KMS-11 (cell line): ENCODE data around the gene SLC7A10.
"Not testable (repeated sequence)": the region's sequence is repeated elsewhere in the genome, so short reads cannot be mapped to it uniquely, and the experiment has no call there.

Source experiments
- H2AFZ ChIP-seq: fragments of 200-600 bp; sonication (generic); 2 replicates; pipeline ENCODE4 v1.6.1; 2016; ENCODE audit warnings: antibody characterized with exemption, mixed run types, low read depth
- H3K27ac ChIP-seq: fragments of 200-600 bp; sonication (generic); 2 replicates; pipeline ENCODE4 v1.6.1; 2016; ENCODE audit warnings: mild to moderate bottlenecking, mixed run types
- H3K27me3 ChIP-seq: fragments of 200-600 bp; sonication (generic); 2 replicates; pipeline ENCODE4 v1.6.1; 2017; ENCODE audit warnings: mild to moderate bottlenecking, low read depth, mixed run types, moderate library complexity; ENCODE audit not compliant: insufficient read depth
- H3K36me3 ChIP-seq: fragments of 200-600 bp; sonication (generic); 2 replicates; pipeline ENCODE4 v1.6.1; 2017; ENCODE audit warnings: mild to moderate bottlenecking, mixed run types; ENCODE audit not compliant: insufficient read depth
- H3K4me1 ChIP-seq: fragments of 200-600 bp; sonication (generic); 2 replicates; pipeline ENCODE4 v1.6.1; 2016; ENCODE audit warnings: mild to moderate bottlenecking, low read depth, mixed run types; ENCODE audit not compliant: poor library complexity, severe bottlenecking
- H3K4me2 ChIP-seq: fragments of 200-600 bp; sonication (generic); 2 replicates; pipeline ENCODE4 v1.7.0; 2016; ENCODE audit warnings: mild to moderate bottlenecking, mixed run types
- H3K4me3 ChIP-seq: fragments of 200-600 bp; sonication (generic); IDR thresholded peaks from 2 replicates; pipeline ENCODE4 v1.6.1; 2017; ENCODE audit warnings: low read depth, low read length, mixed read lengths; ENCODE audit not compliant: insufficient read depth
- H3K79me2 ChIP-seq: fragments of 200-600 bp; sonication (generic); 2 replicates; pipeline ENCODE4 v1.6.1; 2016; ENCODE audit warnings: low read depth, mixed run types; ENCODE audit not compliant: insufficient read depth
- H3K9ac ChIP-seq: fragments of 200-600 bp; sonication (generic); 2 replicates; pipeline ENCODE4 v1.6.1; 2016; ENCODE audit warnings: mild to moderate bottlenecking, mixed run types
- H4K20me1 ChIP-seq: fragments of 200-600 bp; sonication (generic); 2 replicates; pipeline ENCODE4 v1.6.1; 2016; ENCODE audit warnings: mild to moderate bottlenecking, mixed run types; ENCODE audit not compliant: insufficient read depth
- TF ChIP-seq, protein P1 (sequence below): fragments of 200-600 bp; sonication (generic); conservative IDR thresholded peaks from 2 replicates; pipeline ENCODE4 v1.6.1; 2017; ENCODE audit warnings: low read depth, mild to moderate bottlenecking, antibody characterized with exemption, low read length, moderate library complexity, mixed read lengths

The SLC7A10 gene

DNA sequence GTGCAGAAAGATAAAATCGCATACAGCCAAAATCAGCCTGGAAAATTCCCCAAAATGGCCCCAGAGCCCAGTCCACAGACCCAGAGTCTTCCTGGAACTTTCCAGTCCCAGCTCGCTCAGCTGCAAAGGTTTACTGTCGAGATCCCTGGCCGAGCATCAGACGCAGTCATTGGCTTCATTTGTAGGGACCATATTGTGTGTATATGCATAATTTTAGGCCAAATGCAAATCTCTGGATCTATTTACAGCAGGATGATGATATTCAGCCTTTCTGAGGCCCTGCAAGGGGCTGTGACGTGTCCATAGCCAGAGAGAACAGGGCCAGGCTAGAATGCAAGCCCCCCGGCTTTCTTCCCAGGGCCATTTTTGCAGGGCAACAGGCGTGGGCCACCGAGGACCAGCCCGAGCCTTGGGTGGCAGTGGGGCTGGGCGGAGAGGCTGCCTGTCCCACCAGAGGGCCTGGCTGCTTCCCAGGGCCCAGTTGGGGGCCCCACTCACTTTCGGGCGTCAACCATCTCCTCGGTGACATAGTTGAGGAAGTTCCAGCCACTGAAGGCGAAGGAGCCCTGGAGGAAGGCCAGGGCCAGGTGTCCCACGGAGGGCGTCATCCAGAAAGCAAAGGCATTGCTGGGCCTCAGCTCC lies 13.7 kb downstream of the SLC7A10 start:
- TF ChIP-seq, protein P1, sequence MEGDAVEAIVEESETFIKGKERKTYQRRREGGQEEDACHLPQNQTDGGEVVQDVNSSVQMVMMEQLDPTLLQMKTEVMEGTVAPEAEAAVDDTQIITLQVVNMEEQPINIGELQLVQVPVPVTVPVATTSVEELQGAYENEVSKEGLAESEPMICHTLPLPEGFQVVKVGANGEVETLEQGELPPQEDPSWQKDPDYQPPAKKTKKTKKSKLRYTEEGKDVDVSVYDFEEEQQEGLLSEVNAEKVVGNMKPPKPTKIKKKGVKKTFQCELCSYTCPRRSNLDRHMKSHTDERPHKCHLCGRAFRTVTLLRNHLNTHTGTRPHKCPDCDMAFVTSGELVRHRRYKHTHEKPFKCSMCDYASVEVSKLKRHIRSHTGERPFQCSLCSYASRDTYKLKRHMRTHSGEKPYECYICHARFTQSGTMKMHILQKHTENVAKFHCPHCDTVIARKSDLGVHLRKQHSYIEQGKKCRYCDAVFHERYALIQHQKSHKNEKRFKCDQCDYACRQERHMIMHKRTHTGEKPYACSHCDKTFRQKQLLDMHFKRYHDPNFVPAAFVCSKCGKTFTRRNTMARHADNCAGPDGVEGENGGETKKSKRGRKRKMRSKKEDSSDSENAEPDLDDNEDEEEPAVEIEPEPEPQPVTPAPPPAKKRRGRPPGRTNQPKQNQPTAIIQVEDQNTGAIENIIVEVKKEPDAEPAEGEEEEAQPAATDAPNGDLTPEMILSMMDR: no peak
- Histone ChIP-seq H3K36me3 (no peaks in the 10 kb centered on the region), H3K4me1 (no peaks in the 10 kb centered on the region), H3K4me3 (no peak overlapping the region), H3K9ac (no peak overlapping the region), H3K4me2 (no peak overlapping the region), H3K27me3 (peaks cover 28% of the 10 kb centered on the region; the same call in 1 of the 2 replicates), H3K79me2 (no peaks in the 10 kb centered on the region), H2AFZ (no peak overlapping the region), H4K20me1 (no peaks in the 10 kb centered on the region), H3K27ac (no peak overlapping the region)

DNA sequence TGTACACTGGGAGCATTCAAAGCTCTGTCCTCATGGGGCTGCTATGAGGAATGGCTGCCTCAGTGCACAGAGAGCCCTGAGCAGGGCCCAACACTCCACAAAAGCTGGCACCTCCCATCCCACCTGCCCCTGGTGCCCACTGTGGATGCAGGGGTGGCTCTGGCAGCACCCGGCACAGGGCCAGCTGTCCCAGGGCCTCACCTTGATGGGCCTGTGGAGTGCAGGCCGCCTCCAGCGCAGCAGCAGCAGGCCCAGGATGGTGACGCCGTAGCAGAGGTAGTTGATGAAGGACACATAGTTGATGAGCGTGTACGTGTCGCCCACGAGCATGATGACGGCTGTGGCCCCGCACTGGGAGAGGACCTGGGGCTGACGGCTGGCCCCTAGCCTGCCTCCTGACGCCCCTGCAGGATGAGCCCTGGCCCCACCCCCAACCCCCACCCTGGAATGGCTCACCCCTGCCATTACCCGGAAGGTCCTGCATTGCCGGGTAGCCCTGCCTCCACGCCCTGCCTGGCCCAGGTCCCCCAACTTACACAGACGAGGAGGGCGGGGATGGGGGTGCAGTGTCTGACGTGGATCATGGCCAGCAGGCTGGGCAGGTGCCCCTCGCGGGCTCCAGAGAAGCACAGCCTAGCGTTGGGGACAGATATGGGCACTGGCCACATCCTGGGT lies 15.2 kb downstream of the SLC7A10 start:
- Histone ChIP-seq H3K27me3 (peaks cover 25% of the 10 kb centered on the region; the same call in 1 of the 2 replicates), H3K4me2 (no peak overlapping the region), H3K4me1 (no peaks in the 10 kb centered on the region), H4K20me1 (no peaks in the 10 kb centered on the region), H2AFZ (no peak overlapping the region), H3K36me3 (no peaks in the 10 kb centered on the region), H3K4me3 (no peak overlapping the region), H3K27ac (no peak overlapping the region), H3K9ac (no peak overlapping the region), H3K79me2 (no peaks in the 10 kb centered on the region)
- TF ChIP-seq, protein P1: no peak

DNA sequence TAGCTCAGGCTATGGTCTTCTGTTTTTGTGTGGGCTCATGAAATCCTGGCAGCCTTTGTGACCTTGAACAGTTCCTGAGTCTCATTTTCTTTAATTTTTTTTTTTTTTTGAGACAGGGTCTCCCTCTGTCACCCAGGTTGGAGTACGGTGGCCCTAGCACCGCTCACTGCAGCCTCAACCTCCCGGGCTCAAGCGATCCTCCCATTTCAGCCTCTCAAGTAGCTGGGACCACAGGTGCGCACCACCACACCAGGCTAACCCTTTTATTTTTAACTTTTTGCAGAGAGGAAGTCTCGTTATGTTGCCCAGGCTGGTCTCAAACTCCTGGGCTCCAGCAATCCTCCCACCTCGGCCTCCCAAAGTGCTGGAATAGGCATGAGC lies 15.8 kb downstream of the SLC7A10 start:
- H3K36me3 ChIP-seq, H3K4me2 ChIP-seq, H3K4me3 ChIP-seq, H3K9ac ChIP-seq, H3K27ac ChIP-seq, H2AFZ ChIP-seq, H3K4me1 ChIP-seq, H4K20me1 ChIP-seq, H3K79me2 ChIP-seq: not testable (repeated sequence)
- H3K27me3 ChIP-seq: peaks cover 25% of the 10 kb centered on the region; the same call in 1 of the 2 replicates

DNA sequence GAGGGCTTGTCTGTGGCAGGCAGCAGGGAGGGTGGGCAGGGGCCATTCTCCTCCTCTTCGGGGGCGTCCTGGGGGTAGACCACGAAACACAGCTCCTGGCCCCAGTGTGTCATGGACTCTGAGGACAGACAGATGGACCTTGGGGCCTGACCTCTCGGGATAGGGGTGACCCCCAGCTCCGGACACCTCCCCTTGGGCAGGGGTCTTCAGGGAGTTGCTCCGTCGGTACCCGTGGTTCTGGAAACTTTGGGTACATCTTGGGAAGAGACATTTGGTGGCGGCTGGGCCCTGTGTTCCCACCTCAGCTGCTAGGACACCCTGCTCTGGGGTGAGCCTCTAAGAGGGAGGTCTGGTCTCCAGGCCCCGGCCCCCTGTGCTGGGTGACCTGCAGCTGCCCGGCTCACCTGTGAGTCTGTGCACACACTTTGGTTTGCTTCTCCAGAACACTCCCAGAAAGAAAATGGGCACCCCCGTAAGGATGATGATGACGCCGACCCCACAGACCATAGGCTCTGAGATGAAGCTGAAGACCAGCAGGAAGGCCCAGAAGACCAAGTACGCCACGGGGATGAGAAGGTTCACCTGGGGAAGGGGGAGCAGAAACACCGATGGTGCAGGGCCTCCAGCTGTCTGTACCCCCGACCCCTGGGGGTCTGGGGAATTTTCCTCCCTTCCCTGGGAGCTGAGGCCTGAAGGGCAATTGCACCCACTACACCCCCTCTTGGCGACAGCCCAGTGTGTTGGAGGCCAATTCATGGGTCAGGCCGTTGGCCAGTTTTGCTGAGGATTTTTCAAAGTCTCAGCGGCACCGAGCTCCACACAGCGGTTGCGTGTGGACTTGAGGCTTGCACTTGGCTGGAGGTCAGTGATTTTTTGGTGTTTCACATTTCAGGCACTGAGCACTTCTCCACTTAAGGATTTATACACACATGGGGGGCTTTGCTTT lies 16.5 kb downstream of the SLC7A10 start:
- Histone ChIP-seq H3K36me3 (no peaks in the 10 kb centered on the region), H3K4me3 (no peak overlapping the region), H3K4me1 (no peaks in the 10 kb centered on the region), H3K79me2 (no peaks in the 10 kb centered on the region), H3K4me2 (no peak overlapping the region), H2AFZ (no peak overlapping the region), H4K20me1 (no peaks in the 10 kb centered on the region), H3K9ac (no peak overlapping the region), H3K27me3 (peaks cover 23% of the 10 kb centered on the region; the same call in 1 of the 2 replicates), H3K27ac (no peak overlapping the region)
- TF ChIP-seq, protein P1: no peak
